ENCODE results near the gene S1PR3.

- no peak for TF ChIP-seq GATA3 (IDR thresholded peaks at IDR 0.05; ENCODE audit: low read depth, low read length)
- no peak for TF ChIP-seq GATA2 (IDR thresholded peaks at IDR 0.05; ENCODE audit: low read depth, low read length)
Measured at GRCh38 chr9:88978034-88978433, 13.2 kb upstream of the S1PR3 start.
